ENCODE measurements around the gene FAM200C. TPM values are rescaled to one million over a fixed set of nuclear protein-coding genes. Genes with fewer than 3 reads are reported as not detected.

Gene FAM200C
- total RNA-seq, 4 donors from 2014 or later = 3.5 to 9.5 (median 6.8) TPM

- Histone ChIP-seq H3K4me1 (peaks cover 8 to 36% (median 12%) of the 10 kb centered on the region in 3 donors), H3K4me3 (peak within 1 kb of the TSS; percentile 59 to 63), H3K36me3 (peaks cover 0 to 2% of the 10 kb centered on the region in 2 donors), H3K27ac (peak within 1 kb of the TSS; percentile 4 to 80 (median 78)), H3K27me3 (no peaks in the 10 kb centered on the region), H3K9me3 (no peaks in the 10 kb centered on the region)
- peak; percentile 88 for ATAC-seq
- peak; percentile 5 for TF ChIP-seq POLR2AphosphoS5 (IDR thresholded peaks at IDR 0.05)
- TF ChIP-seq CTCF (IDR thresholded peaks at IDR 0.05) = no peak
- WGBS, 2 donors (ENCODE audit: low coverage in 1 of 2) = 0% methylated on average over 10 of the region's 39 CpGs
Observed at GRCh38 chr5:160421625-160422258, 21.9 kb upstream of the FAM200C start, which contains the start of gene PTTG1. PTTG1 (plus strand) TSS chr5:160421855; CDS start chr5:160422313, 458 bp downstream.

- H3K27me3 ChIP-seq = no peaks in the 10 kb centered on the region
- no peak for TF ChIP-seq CTCF (IDR thresholded peaks at IDR 0.05)
- TF ChIP-seq POLR2AphosphoS5 (IDR thresholded peaks at IDR 0.05) = no peak
- no peak for TF ChIP-seq POLR2A (IDR thresholded peaks at IDR 0.05)
- no peak for TF ChIP-seq EP300 (IDR thresholded peaks at IDR 0.05)
- H3K9me3 ChIP-seq = no peaks in the 10 kb centered on the region
- ATAC-seq = no peak
- H3K36me3 ChIP-seq = peaks cover 0 to 5% of the 10 kb centered on the region in 2 donors
- no peak overlapping the region for H3K4me3 ChIP-seq
- no peak overlapping the region for H3K27ac ChIP-seq
- peaks cover 8 to 50% (median 12%) of the 10 kb centered on the region in 3 donors for H3K4me1 ChIP-seq
Observed at GRCh38 chr5:160420331-160420610, 20.4 kb upstream of the FAM200C start.

GRCh38 chr5:160419458-160420330, 19.8 kb upstream of the FAM200C start:
- WGBS, 2 donors (ENCODE audit: low coverage in 1 of 2) = 38 to 39% methylated on average over 11 of the region's 11 CpGs
- TF ChIP-seq CTCF (IDR thresholded peaks at IDR 0.05) = no peak
- peak overlapping the region; percentile 75 to 79 for H3K4me3 ChIP-seq
- H3K27me3 ChIP-seq = no peaks in the 10 kb centered on the region
- peak overlapping the region; percentile 76 to 90 (median 90) for H3K27ac ChIP-seq
- no peak for ATAC-seq
- H3K36me3 ChIP-seq = peaks cover 0 to 10% of the 10 kb centered on the region in 2 donors
- H3K4me1 ChIP-seq = peaks cover 8 to 54% (median 12%) of the 10 kb centered on the region in 3 donors
- no peaks in the 10 kb centered on the region for H3K9me3 ChIP-seq

GRCh38 chr5:160418561-160419457, 19.0 kb upstream of the FAM200C start, which contains the start of gene SLU7:
SLU7 (minus strand) TSS chr5:160419081; CDS start chr5:160415294, 3,787 bp downstream.
- Histone ChIP-seq H3K27me3 (no peaks in the 10 kb centered on the region), H3K36me3 (peaks cover 0 to 19% of the 10 kb centered on the region in 2 donors), H3K4me1 (peaks cover 8 to 54% (median 12%) of the 10 kb centered on the region in 3 donors), H3K27ac (peak within 1 kb of the TSS; percentile 76 to 90 (median 90)), H3K4me3 (peak within 1 kb of the TSS; percentile 75 to 79), H3K9me3 (no peaks in the 10 kb centered on the region)
- ATAC-seq = peak; percentile 94
- WGBS, 2 donors (ENCODE audit: low coverage in 1 of 2) = 0 to 1% methylated on average over 9 to 45 of the region's 48 CpGs
- TF ChIP-seq EP300 (IDR thresholded peaks at IDR 0.05) (no peak), POLR2AphosphoS5 (IDR thresholded peaks at IDR 0.05) (peak; percentile 82), POLR2A (IDR thresholded peaks at IDR 0.05) (peak; percentile 25 to 73)

GRCh38 chr5:160398806-160399205, 1.0 kb downstream of the FAM200C start:
- ATAC-seq = no peak
- no peaks in the 10 kb centered on the region for H3K27me3 ChIP-seq
- TF ChIP-seq CTCF (IDR thresholded peaks at IDR 0.05) = no peak
- TF ChIP-seq EP300 (IDR thresholded peaks at IDR 0.05) = no peak
- no peak for TF ChIP-seq POLR2A (IDR thresholded peaks at IDR 0.05)
- peaks cover 0 to 53% (median 3%) of the 10 kb centered on the region in 3 donors for H3K4me1 ChIP-seq
- no peaks in the 10 kb centered on the region for H3K9me3 ChIP-seq
- peak overlapping the region in 3 of 4 donors; percentile 14 to 95 (median 19) for H3K27ac ChIP-seq
- peak overlapping the region; percentile 43 to 75 for H3K4me3 ChIP-seq
- peaks cover 6 to 36% of the 10 kb centered on the region in 2 donors for H3K36me3 ChIP-seq
- WGBS, 2 donors (ENCODE audit: low coverage in 1 of 2) = 25 to 29% methylated on average over 4 of the region's 4 CpGs

Measured in gastroesophageal sphincter (tissue), 4 donors.